Sigmoid colon (tissue), 7 donors: ENCODE measurements around the gene TSSK2. TPM values are rescaled to one million over a fixed set of nuclear protein-coding genes. Genes with fewer than 3 reads are reported as not detected.

ENCODE experiments used
- DNase-seq: peaks from one replicate; pipeline ENCODE4 v3.0.0-alpha.2; 2019
- H3K27ac ChIP-seq, 4 donors: fragments of 200-600 bp; sonication (generic); one replicate each; pipeline ENCODE4 v1.5.1; 2016 to 2019; ENCODE audit warnings: mild to moderate bottlenecking in 1 of 4
- H3K27me3 ChIP-seq, 3 donors: fragments of 200-600 bp; sonication (generic); one replicate each; pipeline ENCODE4 v1.5.1; 2019; ENCODE audit warnings: mild to moderate bottlenecking in 1 of 3
- H3K36me3 ChIP-seq, 4 donors: fragments of 200-600 bp; sonication (generic); one replicate each; pipeline ENCODE4 v1.5.1; 2016 to 2019
- H3K4me1 ChIP-seq, 4 donors: fragments of 200-600 bp; sonication (generic); one replicate each; pipeline ENCODE4 v1.5.1; 2017 to 2019
- H3K4me3 ChIP-seq, 4 donors: fragments of 200-600 bp; sonication (generic); one replicate each; pipeline ENCODE4 v1.5.1; 2017 to 2019; ENCODE audit warnings: mild to moderate bottlenecking in 2 of 4, moderate library complexity in 1 of 4
- H3K9me3 ChIP-seq, 4 donors: fragments of 200-600 bp in 3 of 4; sonication (generic) in 3 of 4; one replicate each; pipeline versions ENCODE4 v1.5.1 to v1.6.1; 2013 to 2019
- EP300 ChIP-seq, 4 donors: sonication (generic); formaldehyde crosslinking; IDR thresholded peaks; one replicate each; pipeline ENCODE4 v1.6.1; 2017; ENCODE audit warnings: antibody characterized with exemption in 4 of 4
- POLR2A ChIP-seq, 2 donors: fragments of 450-650 bp; IDR thresholded peaks; one replicate each; pipeline ENCODE4 v1.6.1; 2016; ENCODE audit warnings: antibody characterized with exemption in 2 of 2, mild to moderate bottlenecking in 2 of 2, moderate library complexity in 2 of 2
- POLR2AphosphoS5 ChIP-seq, 4 donors: sonication (generic); formaldehyde crosslinking; IDR thresholded peaks; one replicate each; pipeline ENCODE4 v1.6.1; 2017; ENCODE audit warnings: antibody characterized with exemption in 4 of 4
- WGBS, 2 donors: extraction: QIAGEN DNeasy Blood & Tissue Kit; methylation state at CpG; one replicate each; pipeline ENCODE4 v1.1.7; 2013; 5-methylcytosine and 5-hydroxymethylcytosine counted together
- intact Hi-C: fragments of 100-400 bp; cut with DNase I; formaldehyde crosslinking; loops from one replicate; pipeline ENCODE4 v1.15.1; 2023
- polyA plus RNA-seq, 3 donors: library from polyadenylated mRNA; stranded (reverse); fragments of 200-250 nt; gene quantifications; one replicate each; pipeline ENCODE4 v1.2.3, GENCODE V29; 2013
- total RNA-seq, 4 donors: library from RNA; depleted of rRNA; stranded (reverse); fragments of >200 nt; gene quantifications; one replicate each; pipeline ENCODE4 v1.1.0, GENCODE V29; 2016
- TF ChIP-seq, protein P1 (sequence below), 4 experiments: fragments of 450-650 bp in 3 of 4; fragments of 200-600 bp in 1 of 4; IDR thresholded peaks; one replicate each; pipeline ENCODE4 v1.5.1; 2016 to 2019; ENCODE audit warnings: antibody characterized with exemption in 4 of 4, mild to moderate bottlenecking in 3 of 4, moderate library complexity in 2 of 4
- donor health status: healthy with polysubstance abuse.
- donor health status: Bipolar disorder and iron deficiency.
- donor health status: healthy.

Gene TSSK2
- total and polyA plus RNA-seq, 7 donors: 0.12 TPM; not detected in 6

DNA sequence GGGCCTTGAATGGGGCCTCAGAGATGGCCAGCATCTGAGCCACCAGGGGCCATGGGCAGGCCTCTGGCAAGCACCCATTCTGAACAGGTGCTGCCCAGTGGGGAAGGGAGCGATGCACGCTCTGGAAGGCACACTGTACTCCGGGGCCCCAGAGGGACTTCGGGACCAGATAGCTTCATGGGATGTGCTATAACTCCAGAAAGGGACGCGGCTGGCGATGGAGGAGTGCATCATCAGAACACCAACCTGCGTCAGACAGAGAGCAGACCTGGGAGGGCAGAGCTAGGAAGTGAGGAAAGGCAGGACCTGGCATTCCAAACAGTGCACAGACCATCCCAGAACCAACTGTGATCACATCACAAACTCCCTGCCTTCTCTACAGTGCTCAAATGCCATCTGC, 25.7 kb upstream of the TSSK2 start:
- 97 to 98% methylated on average over 8 of the region's 8 CpGs for WGBS, 2 donors
- DNase-seq: peak; percentile 43
- TF ChIP-seq EP300 (IDR thresholded peaks at IDR 0.05): no peak
- H3K9me3 ChIP-seq: no peaks in the 10 kb centered on the region
- peak overlapping the region in 3 of 4 donors; percentile 0 to 24 (median 14) for H3K27ac ChIP-seq
- H3K27me3 ChIP-seq: no peaks in the 10 kb centered on the region
- no peak overlapping the region for H3K4me3 ChIP-seq
- H3K36me3 ChIP-seq: no peaks in the 10 kb centered on the region
- intact Hi-C loops: no loop called here
- H3K4me1 ChIP-seq: peaks cover 0 to 62% (median 56%) of the 10 kb centered on the region in 4 donors

DNA sequence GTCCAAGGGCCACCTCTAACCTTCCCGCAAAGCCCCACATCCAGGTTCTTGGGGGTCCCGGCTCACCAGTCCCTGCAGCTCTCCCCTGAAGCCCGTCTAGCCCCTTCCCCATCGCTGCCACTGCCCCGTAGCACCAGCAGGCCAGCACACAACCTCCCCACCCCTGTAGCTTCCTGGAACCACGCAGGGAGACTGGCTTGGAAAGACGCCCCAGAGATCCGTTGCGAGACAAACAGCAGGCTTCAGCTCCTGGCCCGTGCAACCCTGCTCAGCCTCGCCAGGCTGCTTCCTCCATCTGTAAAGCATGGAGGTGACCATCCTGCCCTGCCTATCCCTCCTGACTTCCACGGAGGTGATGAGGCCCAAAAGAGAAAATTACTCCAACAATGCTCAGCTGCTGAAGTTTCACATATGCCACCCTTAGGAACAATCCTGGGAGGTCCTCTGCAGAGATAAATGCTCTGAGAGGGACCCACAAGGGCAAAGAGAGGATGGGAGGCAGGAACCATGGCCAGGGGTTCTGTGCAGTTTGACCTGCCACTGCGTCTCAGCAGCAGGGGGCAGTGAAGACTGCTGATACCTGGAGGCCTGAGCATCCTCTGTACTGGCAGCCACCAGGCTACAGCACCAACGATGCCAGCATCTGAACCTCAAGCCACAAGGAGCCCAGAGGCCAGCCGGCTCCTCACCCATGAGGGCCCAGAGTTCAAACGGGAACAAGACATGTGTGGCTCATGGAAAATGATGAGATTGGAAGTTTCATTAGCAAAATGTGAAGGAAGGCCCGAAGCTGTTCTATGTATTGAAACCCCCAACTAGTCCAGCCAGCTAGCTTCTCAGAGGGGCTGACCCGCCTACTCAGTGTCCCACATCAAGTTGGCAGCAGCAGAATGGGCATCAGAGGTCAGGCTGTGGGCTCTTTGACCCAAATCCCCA, 25.0 kb upstream of the TSSK2 start:
- Histone ChIP-seq H3K27ac (peak overlapping the region in 3 of 4 donors; percentile 0 to 24 (median 14)), H3K27me3 (no peaks in the 10 kb centered on the region), H3K4me3 (no peak overlapping the region), H3K4me1 (peaks cover 0 to 64% (median 56%) of the 10 kb centered on the region in 4 donors), H3K9me3 (no peaks in the 10 kb centered on the region), H3K36me3 (no peaks in the 10 kb centered on the region)
- intact Hi-C loops: no loop called here
- TF ChIP-seq EP300 (IDR thresholded peaks at IDR 0.05) (no peak), POLR2AphosphoS5 (IDR thresholded peaks at IDR 0.05) (no peak), POLR2A (IDR thresholded peaks at IDR 0.05) (no peak)
- TF ChIP-seq, protein P1, sequence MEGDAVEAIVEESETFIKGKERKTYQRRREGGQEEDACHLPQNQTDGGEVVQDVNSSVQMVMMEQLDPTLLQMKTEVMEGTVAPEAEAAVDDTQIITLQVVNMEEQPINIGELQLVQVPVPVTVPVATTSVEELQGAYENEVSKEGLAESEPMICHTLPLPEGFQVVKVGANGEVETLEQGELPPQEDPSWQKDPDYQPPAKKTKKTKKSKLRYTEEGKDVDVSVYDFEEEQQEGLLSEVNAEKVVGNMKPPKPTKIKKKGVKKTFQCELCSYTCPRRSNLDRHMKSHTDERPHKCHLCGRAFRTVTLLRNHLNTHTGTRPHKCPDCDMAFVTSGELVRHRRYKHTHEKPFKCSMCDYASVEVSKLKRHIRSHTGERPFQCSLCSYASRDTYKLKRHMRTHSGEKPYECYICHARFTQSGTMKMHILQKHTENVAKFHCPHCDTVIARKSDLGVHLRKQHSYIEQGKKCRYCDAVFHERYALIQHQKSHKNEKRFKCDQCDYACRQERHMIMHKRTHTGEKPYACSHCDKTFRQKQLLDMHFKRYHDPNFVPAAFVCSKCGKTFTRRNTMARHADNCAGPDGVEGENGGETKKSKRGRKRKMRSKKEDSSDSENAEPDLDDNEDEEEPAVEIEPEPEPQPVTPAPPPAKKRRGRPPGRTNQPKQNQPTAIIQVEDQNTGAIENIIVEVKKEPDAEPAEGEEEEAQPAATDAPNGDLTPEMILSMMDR (IDR thresholded peaks at IDR 0.05): no peak
- 76 to 80% methylated on average over 18 of the region's 18 CpGs for WGBS, 2 donors
- DNase-seq: peak; percentile 68

DNA sequence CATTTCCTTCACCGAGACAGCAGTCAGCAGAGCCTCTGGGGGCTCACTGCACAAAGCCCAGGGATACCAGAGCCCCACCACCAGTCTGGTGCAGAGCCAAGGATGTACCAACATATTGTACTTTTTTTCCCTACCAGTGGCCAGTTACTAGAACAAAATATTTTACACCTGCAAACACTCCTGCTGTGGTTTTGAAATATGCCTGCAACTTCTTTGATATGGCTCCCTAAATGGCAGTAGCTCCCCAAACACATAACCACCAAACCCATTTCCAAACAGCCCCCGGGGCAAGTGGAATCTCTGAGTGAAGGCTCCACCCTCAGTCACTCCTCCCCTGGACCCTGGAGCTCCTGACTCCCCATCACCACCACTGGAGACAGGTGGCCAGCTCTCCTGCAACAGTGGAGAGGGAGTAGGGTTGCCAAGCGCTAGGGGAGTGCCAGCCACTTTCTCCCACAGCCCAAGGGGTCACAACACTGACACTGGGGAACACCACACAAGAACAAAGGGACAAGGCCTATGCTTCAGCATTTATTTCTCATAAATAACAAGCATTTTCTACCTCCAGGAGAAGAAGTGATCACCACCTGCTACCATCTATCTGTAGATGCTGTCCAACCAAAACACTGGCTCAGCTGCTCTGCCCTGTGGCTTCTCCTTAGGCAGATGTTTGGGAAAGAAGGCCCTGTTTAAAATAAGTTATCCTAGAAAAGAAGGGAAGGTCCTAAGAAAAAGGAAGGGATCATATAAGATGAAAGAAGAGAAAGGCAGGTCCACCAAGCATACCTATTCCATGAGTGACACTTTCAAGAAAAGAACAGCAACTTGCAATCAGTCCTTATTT, 24.0 kb upstream of the TSSK2 start:
- H3K4me3 ChIP-seq: no peak overlapping the region
- intact Hi-C loops: no loop called here
- H3K36me3 ChIP-seq: no peaks in the 10 kb centered on the region
- no peak overlapping the region for H3K27ac ChIP-seq
- TF ChIP-seq EP300 (IDR thresholded peaks at IDR 0.05): no peak
- no peaks in the 10 kb centered on the region for H3K9me3 ChIP-seq
- no peak for DNase-seq
- no peaks in the 10 kb centered on the region for H3K27me3 ChIP-seq
- H3K4me1 ChIP-seq: peaks cover 0 to 64% (median 59%) of the 10 kb centered on the region in 4 donors
- WGBS, 2 donors: 78 to 85% methylated on average over 3 of the region's 3 CpGs

DNA sequence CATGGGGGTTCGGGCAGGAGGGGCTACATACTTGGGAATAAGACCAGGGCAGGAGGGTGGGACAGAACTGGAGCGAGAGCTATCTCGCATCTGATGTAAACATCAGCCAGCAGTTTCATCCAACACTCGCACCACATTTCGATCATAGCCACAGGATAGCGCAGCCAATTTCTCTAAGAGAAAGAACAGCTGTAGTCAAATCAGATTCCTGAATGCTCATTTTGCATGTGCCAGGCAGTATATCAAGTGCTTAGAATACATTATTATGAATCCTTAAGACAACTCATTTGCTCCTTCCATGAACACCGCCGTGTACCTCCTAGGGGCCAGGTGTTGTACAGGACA, 23.4 kb upstream of the TSSK2 start:
- no peak for DNase-seq
- Histone ChIP-seq H3K9me3 (no peaks in the 10 kb centered on the region), H3K27ac (no peak overlapping the region), H3K27me3 (no peaks in the 10 kb centered on the region), H3K36me3 (no peaks in the 10 kb centered on the region), H3K4me1 (peaks cover 0 to 67% (median 59%) of the 10 kb centered on the region in 4 donors), H3K4me3 (no peak overlapping the region)
- 78 to 94% methylated on average over 8 of the region's 8 CpGs for WGBS, 2 donors
- intact Hi-C loops: no loop called here
- TF ChIP-seq POLR2AphosphoS5 (IDR thresholded peaks at IDR 0.05): no peak

DNA sequence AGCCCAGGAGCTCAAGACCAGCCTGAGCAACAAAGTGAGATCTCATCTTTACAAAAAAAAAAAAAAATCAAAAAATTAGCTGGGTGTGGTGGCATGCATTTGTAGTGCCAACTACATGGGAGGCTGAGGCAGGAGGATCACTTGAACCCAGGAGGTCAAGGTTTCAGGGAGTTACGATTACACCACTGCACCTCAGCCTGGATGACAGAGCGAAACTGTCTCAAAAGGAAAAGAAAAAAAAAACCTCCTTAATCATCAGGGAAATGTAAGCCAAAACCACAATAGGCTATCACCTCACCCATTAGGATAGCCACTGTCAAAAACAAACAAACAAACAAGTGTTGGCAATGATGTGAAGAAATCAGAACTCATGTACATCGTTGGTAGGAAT, 22.3 kb upstream of the TSSK2 start:
- Histone ChIP-seq H3K4me1 (peaks cover 0 to 65% (median 59%) of the 10 kb centered on the region in 4 donors), H3K4me3 (no peak overlapping the region), H3K27me3 (no peaks in the 10 kb centered on the region), H3K36me3 (no peaks in the 10 kb centered on the region), H3K9me3 (no peaks in the 10 kb centered on the region), H3K27ac (no peak overlapping the region)
- intact Hi-C loops: no loop called here
- no peak for DNase-seq
- TF ChIP-seq, protein P1 (IDR thresholded peaks at IDR 0.05): no peak
- TF ChIP-seq POLR2A (IDR thresholded peaks at IDR 0.05): no peak
- no peak for TF ChIP-seq EP300 (IDR thresholded peaks at IDR 0.05)
- no peak for TF ChIP-seq POLR2AphosphoS5 (IDR thresholded peaks at IDR 0.05)
- 56 to 84% methylated on average over 3 of the region's 3 CpGs for WGBS, 2 donors
